BE2C (cell line): ENCODE data around the gene WBP1.
"Not testable (repeated sequence)": the region's sequence is repeated elsewhere in the genome, so short reads cannot be mapped to it uniquely, and the experiment has no call there.

Source experiments
- DNase-seq: peaks from one replicate; pipeline ENCODE4 v3.0.0-alpha.2; 2020
- H3K27me3 ChIP-seq: fragments of 250-450 bp; sonication (Bioruptor Pico); 2 replicates; pipeline ENCODE4 v1.5.1; 2020; ENCODE audit warnings: mild to moderate bottlenecking
- H3K36me3 ChIP-seq: fragments of 250-450 bp; sonication (Bioruptor Pico); 2 replicates; pipeline ENCODE4 v1.5.1; 2020; ENCODE audit warnings: mild to moderate bottlenecking
- H3K4me1 ChIP-seq: fragments of 250-450 bp; sonication (Bioruptor Pico); 2 replicates; pipeline ENCODE4 v1.5.1; 2020
- H3K4me3 ChIP-seq: 2 replicates; pipeline ENCODE4 v1.5.1; 2011; ENCODE audit warnings: low read depth, low read length
- H3K9me3 ChIP-seq: fragments of 250-450 bp; sonication (Bioruptor Pico); 2 replicates; pipeline ENCODE4 v1.5.1; 2020
- TF ChIP-seq, protein P1 (sequence below): IDR thresholded peaks from 2 replicates; pipeline ENCODE4 v1.5.1; 2012; ENCODE audit warnings: mild to moderate bottlenecking, low read depth, low read length

The WBP1 gene

DNA sequence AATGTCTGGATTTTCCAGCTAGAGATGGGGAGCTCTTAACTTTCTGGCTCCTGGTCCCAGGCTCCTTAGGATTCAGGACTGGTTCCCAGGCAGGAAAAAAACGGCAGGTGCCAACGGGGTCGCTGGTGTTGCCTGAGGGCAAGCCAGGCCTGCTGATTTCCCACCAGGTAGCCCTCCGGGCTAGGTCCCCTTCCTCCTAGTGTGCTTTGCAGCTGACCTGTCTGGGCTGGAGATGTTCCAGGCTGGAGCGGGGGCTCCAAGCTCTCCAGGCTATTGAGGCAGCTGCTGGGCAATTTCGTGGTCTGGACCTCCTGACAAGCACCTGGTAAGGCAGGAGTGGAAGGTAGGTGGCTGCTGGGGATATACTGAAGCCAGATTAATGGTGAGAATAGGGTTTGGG is 16.2 kb downstream of the WBP1 start:
- DNase-seq = no peak
- no peak overlapping the region for H3K4me3 ChIP-seq
- H3K27me3 ChIP-seq = no peaks in the 10 kb centered on the region
- no peaks in the 10 kb centered on the region for H3K9me3 ChIP-seq
- H3K36me3 ChIP-seq = no peaks in the 10 kb centered on the region; the same call in 1 of the 2 replicates
- TF ChIP-seq, protein P1, sequence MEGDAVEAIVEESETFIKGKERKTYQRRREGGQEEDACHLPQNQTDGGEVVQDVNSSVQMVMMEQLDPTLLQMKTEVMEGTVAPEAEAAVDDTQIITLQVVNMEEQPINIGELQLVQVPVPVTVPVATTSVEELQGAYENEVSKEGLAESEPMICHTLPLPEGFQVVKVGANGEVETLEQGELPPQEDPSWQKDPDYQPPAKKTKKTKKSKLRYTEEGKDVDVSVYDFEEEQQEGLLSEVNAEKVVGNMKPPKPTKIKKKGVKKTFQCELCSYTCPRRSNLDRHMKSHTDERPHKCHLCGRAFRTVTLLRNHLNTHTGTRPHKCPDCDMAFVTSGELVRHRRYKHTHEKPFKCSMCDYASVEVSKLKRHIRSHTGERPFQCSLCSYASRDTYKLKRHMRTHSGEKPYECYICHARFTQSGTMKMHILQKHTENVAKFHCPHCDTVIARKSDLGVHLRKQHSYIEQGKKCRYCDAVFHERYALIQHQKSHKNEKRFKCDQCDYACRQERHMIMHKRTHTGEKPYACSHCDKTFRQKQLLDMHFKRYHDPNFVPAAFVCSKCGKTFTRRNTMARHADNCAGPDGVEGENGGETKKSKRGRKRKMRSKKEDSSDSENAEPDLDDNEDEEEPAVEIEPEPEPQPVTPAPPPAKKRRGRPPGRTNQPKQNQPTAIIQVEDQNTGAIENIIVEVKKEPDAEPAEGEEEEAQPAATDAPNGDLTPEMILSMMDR = no peak
- H3K4me1 ChIP-seq = no peaks in the 10 kb centered on the region

DNA sequence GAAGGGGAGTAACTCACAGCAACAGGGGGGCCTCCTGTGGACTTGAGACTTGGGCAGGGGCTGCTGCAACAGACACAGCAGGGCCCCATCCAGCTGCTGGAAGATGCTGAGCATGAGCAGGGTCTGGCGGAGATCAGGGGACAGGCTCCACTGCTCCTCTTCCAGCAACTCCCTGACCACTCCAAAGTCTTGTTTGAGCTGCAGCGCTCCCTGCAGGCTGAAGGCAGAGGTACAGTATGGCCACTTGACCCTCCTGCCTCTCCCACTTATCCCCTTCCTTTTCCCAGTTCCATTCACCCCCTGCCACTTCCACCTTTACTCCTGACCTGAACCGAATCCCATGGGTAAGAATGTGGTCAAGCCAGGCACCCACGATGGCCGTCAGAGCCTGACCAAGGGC is 16.7 kb downstream of the WBP1 start:
- H3K27me3 ChIP-seq = no peaks in the 10 kb centered on the region
- peak; percentile 22 for DNase-seq
- H3K36me3 ChIP-seq = no peaks in the 10 kb centered on the region; the same call in 1 of the 2 replicates

DNA sequence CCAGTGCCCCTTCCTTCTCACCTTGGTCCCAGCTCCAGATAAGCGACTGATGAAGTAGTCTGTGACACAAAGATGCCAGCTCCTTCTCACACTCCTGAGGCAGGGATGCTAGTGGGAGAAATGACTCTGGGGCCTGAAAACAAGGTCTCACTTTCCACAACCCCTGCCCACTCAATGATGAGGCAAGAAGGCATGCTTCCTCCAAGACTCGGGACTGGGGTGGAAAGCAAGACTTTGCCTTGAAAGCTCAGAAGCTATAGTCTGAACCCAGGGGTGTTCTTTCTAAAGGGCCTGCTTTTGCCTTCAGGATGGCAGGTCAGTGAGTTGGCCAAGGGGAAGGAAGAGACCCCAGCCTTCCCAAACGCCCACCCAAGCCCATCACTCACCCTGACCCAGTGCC is 23.2 kb downstream of the WBP1 start:
- no peak for DNase-seq
- TF ChIP-seq, protein P1 = no peak
- H3K36me3 ChIP-seq = no peaks in the 10 kb centered on the region

More for the DNA sequence above, 16.7 kb downstream of the WBP1 start:
- Histone ChIP-seq H3K9me3 (no peaks in the 10 kb centered on the region), H3K4me1 (no peaks in the 10 kb centered on the region), H3K4me3 (no peak overlapping the region)
- TF ChIP-seq, protein P1 = peak; percentile 45

DNA sequence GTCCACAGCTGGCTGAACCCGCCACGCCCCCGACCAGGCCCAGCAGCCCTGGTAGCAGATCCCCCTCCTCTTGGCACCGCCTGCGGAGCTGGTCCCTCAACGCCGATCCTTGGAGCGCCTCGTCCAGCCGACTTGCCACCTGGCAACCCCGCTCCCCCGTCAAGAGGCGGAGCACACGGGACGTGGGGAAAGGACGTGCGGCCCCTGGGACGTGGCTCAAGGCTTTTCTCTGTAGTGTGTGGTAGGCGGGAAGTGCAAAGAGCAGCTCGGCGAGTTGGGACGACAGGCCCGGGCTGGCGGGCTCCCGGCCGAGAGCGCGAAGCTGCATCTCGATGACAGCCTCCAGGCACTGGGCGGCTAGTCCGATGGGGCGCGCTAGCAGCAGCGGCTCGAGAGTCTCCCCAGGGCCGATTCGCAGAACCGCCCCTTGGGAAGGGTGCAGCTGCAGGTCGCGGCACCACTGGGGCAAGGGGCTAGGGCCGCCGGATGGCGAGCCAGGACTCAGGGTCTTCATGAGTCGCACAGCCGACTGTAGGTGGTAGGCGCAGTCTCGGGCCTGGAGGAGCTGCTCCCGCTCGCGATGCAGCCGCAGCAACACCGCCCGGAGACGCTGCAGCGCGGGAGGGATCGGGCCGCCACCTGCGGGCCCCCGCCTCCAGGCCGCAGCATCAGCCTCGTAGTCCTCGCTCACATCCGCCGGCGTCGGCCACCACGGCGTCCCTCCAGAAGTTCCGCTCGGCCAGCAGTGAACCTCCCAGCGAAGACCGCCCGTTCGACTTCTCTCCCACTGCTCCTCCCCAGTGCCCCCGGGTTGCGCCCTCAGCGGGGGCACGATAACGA is 23.9 kb downstream of the WBP1 start:
- peak; percentile 28 for DNase-seq
- Histone ChIP-seq H3K4me1 (no peaks in the 10 kb centered on the region), H3K9me3 (no peaks in the 10 kb centered on the region), H3K27me3 (no peaks in the 10 kb centered on the region), H3K36me3 (no peaks in the 10 kb centered on the region), H3K4me3 (peak overlapping the region; percentile 79)
- TF ChIP-seq, protein P1 = no peak

More for the DNA sequence above, 23.2 kb downstream of the WBP1 start:
- Histone ChIP-seq H3K4me1 (no peaks in the 10 kb centered on the region), H3K27me3 (no peaks in the 10 kb centered on the region), H3K9me3 (no peaks in the 10 kb centered on the region), H3K4me3 (peak overlapping the region; percentile 79)

DNA sequence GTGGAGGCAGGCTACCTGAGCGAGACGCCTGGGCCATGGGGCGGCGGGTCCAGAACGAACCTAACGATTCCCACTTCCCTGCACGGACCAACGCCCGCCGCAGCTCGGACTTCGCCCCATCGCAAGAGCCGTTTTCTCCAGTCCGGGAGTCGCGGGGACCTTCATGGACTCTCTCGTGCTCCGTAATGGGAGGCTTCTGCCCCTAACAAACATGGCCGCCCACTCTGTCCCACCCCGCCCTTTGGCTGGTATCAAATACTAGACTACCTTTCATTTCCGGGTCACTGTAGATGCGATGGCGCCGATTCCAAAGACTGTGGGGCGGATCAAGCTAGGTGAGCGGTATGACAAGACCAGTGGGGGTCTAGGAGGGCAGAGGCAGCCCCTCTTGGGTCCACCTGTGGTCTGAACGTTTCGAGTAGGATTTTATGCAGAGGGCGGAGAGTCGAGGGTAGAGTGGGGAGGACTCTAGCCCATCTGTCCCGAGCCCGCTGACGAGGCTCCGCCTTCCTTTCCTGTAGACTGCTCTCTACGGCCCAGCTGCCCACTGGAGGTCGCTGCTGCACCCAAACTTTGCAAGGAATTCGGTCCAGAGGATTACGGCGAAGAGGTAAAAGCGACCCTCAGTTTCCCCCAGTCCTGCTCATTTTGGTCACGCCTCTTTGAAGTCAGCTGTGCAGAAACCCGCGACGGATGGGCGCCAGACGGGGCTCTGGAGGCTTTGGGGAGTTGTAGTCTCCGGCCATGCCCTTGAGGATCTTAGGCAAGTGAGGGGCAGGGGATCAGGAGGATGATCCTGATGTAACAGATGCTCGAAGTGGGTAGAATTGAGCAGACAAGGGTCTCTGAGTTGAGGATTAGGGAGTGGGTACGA is 24.8 kb downstream of the WBP1 start, which contains the start of the genes CCDC142 and TTC31:
TSS of gene CCDC142 (minus strand) at position 198 of the 874 bp plus-strand sequence. CDS start at position 37, 161 bp downstream.
TSS of gene TTC31 (plus strand) at position 281 of the 874 bp plus-strand sequence. CDS start at position 296, 15 bp downstream.
- Histone ChIP-seq H3K9me3 (no peaks in the 10 kb centered on the region), H3K36me3 (no peaks in the 10 kb centered on the region), H3K4me3 (peak within 1 kb of the TSS; percentile 79), H3K4me1 (no peaks in the 10 kb centered on the region), H3K27me3 (no peaks in the 10 kb centered on the region)
- TF ChIP-seq, protein P1 = peak; percentile 72
- DNase-seq = peak; percentile 88

DNA sequence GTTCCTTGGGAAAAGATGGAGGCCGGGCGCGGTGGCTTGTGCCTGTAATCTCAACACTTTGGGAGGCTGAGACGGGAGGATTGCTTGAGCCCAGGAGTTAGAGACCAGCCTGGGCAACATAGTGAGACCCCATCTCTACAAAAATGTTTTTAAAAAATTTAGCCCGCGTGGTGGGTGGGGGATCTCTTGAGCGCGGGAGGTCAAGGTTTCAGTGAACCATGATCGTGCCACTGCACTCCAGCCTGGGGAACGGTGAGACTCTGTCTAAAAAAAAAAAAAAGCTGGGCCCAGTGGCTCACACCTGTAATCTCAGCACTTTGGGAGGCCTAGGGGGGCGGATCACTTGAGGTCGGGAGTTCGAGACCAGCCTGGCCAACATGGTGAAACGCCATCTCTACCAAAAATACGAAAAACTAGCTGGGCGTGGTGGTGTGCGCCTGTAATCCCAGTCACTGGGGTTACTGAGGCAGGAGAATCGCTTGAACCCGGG is 25.5 kb downstream of the WBP1 start:
- peak overlapping the region; percentile 79 for H3K4me3 ChIP-seq
- H3K9me3 ChIP-seq, H3K4me1 ChIP-seq, H3K27me3 ChIP-seq, H3K36me3 ChIP-seq, DNase-seq: not testable (repeated sequence)
